Right lobe of liver (tissue), 6 donors: ENCODE results near the gene ACYP1. TPM values are rescaled to one million over a fixed set of nuclear protein-coding genes. Genes with fewer than 3 reads are reported as not detected.

Experiments
- ATAC-seq, 4 donors: fragments of 200-7000 bp; cut with Tn5 transposase; one replicate each; pipeline ENCODE4 v1.9.1; 2020; ENCODE audit warnings: mild to moderate bottlenecking in 4 of 4, moderate library complexity in 4 of 4
- DNase-seq, 3 donors: peaks; one replicate each; pipeline ENCODE4 v3.0.0-alpha.2; 2020
- H3K27ac ChIP-seq, 3 donors: fragments of 200-600 bp; one replicate each; pipeline ENCODE4 v1.8.0; 2022
- H3K27me3 ChIP-seq, 2 donors: fragments of 200-600 bp; one replicate each; pipeline ENCODE4 v1.8.0; 2022
- H3K36me3 ChIP-seq, 4 donors: fragments of 200-600 bp; sonication (generic) in 1 of 4; one replicate each; pipeline versions ENCODE4 v1.5.1 to v1.8.0; 2017 to 2022; ENCODE audit warnings: control low read depth in 1 of 4
- H3K4me1 ChIP-seq, 4 donors: fragments of 200-600 bp; sonication (generic) in 1 of 4; one replicate each; pipeline versions ENCODE4 v1.5.1 to v1.8.0; 2017 to 2022; ENCODE audit warnings: control low read depth in 1 of 4
- H3K4me3 ChIP-seq, 3 donors: fragments of 200-600 bp; one replicate each; pipeline ENCODE4 v1.8.0; 2022
- H3K9me3 ChIP-seq, 4 donors: fragments of 200-600 bp; sonication (generic) in 1 of 4; one replicate each; pipeline versions ENCODE4 v1.5.1 to v1.8.0; 2017 to 2022; ENCODE audit warnings: control low read depth in 1 of 4
- POLR2A ChIP-seq: fragments of 450-650 bp; IDR thresholded peaks from one replicate; pipeline ENCODE4 v1.6.1; 2017; ENCODE audit warnings: antibody characterized with exemption, mild to moderate bottlenecking
- WGBS: methylation state at CpG from one replicate; pipeline ENCODE4 v1.1.6; 2018; ENCODE audit warnings: low coverage, low lambda C conversion rate; ENCODE audit not compliant: insufficient coverage; ENCODE audit errors: missing lambda C conversion rate; 5-methylcytosine and 5-hydroxymethylcytosine counted together
- intact Hi-C, 2 donors: fragments of 100-400 bp; cut with DNase I; formaldehyde crosslinking; loops; one replicate each; pipeline versions ENCODE4 v1.11.2 to v1.14.1; 2022
- total RNA-seq, 6 experiments: library from RNA; depleted of rRNA in 2 of 6; stranded (reverse); fragments of >200 nt in 2 of 6; fragmentation: NEBNext Ultra II Directional in 3 of 6; extraction: Animal tissue kit (Norgen Biotek cat#: 25700) in 3 of 6; gene quantifications; one replicate each; pipeline versions ENCODE4 v1.1.0 to v1.2.4, GENCODE V29; 2016 to 2023
- TF ChIP-seq, protein P1 (sequence below), 4 donors: fragments of 200-600 bp in 3 of 4; fragments of 450-650 bp in 1 of 4; IDR thresholded peaks; one replicate each; pipeline versions ENCODE4 v1.5.1 to v1.8.0; 2016 to 2022; ENCODE audit warnings: antibody characterized with exemption in 4 of 4, mild to moderate bottlenecking in 2 of 4
- donor health status: DM: no; HTN: yes; CAD: no.
- donor health status: DM: no; HTN: no; CAD: no.
- donor health status: DM: no; HTN: no; CAD: no.
- donor health status: DM: no; HTN: yes; CAD: no.
- donor health status: DM: no; HTN: yes; CAD: no.

Gene ACYP1
- total RNA-seq, 6 experiments from 2014 or later: 1.7 to 6.6 (median 3.6) TPM

- ATAC-seq: no peak
- peaks cover 0 to 19% (median 6%) of the 10 kb centered on the region in 4 donors for H3K4me1 ChIP-seq
- DNase-seq: no peak
- H3K9me3 ChIP-seq: no peaks in the 10 kb centered on the region
- intact Hi-C loops: no loop called here
- WGBS: 70% methylated on average over 4 of the region's 8 CpGs
- H3K27ac ChIP-seq: no peak overlapping the region
- H3K27me3 ChIP-seq: no peaks in the 10 kb centered on the region
- H3K4me3 ChIP-seq: no peak overlapping the region
- H3K36me3 ChIP-seq: no peaks in the 10 kb centered on the region
- TF ChIP-seq POLR2A: no peak
- TF ChIP-seq, protein P1, sequence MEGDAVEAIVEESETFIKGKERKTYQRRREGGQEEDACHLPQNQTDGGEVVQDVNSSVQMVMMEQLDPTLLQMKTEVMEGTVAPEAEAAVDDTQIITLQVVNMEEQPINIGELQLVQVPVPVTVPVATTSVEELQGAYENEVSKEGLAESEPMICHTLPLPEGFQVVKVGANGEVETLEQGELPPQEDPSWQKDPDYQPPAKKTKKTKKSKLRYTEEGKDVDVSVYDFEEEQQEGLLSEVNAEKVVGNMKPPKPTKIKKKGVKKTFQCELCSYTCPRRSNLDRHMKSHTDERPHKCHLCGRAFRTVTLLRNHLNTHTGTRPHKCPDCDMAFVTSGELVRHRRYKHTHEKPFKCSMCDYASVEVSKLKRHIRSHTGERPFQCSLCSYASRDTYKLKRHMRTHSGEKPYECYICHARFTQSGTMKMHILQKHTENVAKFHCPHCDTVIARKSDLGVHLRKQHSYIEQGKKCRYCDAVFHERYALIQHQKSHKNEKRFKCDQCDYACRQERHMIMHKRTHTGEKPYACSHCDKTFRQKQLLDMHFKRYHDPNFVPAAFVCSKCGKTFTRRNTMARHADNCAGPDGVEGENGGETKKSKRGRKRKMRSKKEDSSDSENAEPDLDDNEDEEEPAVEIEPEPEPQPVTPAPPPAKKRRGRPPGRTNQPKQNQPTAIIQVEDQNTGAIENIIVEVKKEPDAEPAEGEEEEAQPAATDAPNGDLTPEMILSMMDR (IDR thresholded peaks at IDR 0.05): no peak
Observed at GRCh38 chr14:75044752-75045151, 19.1 kb downstream of the ACYP1 start.

DNA sequence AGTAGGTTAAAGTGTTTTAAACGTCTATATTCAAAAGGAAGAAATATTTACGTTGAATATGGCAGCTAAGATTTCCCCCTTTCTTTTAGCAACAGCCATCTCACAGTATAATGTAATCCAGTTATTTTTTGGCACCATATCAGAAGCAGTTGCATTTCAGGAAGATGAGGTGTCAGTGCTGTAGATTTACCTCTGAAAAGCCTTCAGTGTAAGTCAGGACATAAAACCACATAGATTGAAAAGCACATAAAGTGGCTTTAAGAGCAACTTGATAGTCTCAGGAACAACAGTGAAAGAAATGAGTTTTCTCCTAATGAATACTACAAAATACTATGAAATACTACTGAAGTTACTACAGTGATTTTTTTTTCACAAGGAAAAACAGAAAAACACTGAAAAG, 19.5 kb downstream of the ACYP1 start:
- TF ChIP-seq, protein P1 (IDR thresholded peaks at IDR 0.05): no peak
- no peak for TF ChIP-seq POLR2A
- H3K27me3 ChIP-seq: no peaks in the 10 kb centered on the region
- H3K4me3 ChIP-seq: no peak overlapping the region
- ATAC-seq: no peak
- WGBS: 19% methylated on average over 2 of the region's 2 CpGs
- H3K27ac ChIP-seq: no peak overlapping the region
- no peaks in the 10 kb centered on the region for H3K36me3 ChIP-seq
- no peaks in the 10 kb centered on the region for H3K9me3 ChIP-seq
- intact Hi-C loops: no loop called here
- DNase-seq: no peak
- peaks cover 0 to 19% (median 6%) of the 10 kb centered on the region in 4 donors for H3K4me1 ChIP-seq

- DNase-seq: no peak
- peak; percentile 56 to 71 (median 66) for ATAC-seq
- WGBS: 20% methylated on average over 6 of the region's 6 CpGs
- H3K36me3 ChIP-seq: peaks cover 0 to 6% (median under 1%) of the 10 kb centered on the region in 4 donors
- H3K9me3 ChIP-seq: no peaks in the 10 kb centered on the region
- H3K27me3 ChIP-seq: no peaks in the 10 kb centered on the region
- intact Hi-C loops: no loop called here
- H3K4me3 ChIP-seq: no peak overlapping the region
- TF ChIP-seq, protein P1 (IDR thresholded peaks at IDR 0.05): no peak
- peak; percentile 15 for TF ChIP-seq POLR2A
- H3K4me1 ChIP-seq: peaks cover 0 to 19% (median 6%) of the 10 kb centered on the region in 4 donors
- H3K27ac ChIP-seq: peak overlapping the region; percentile 60 to 82 (median 68)
Observed at GRCh38 chr14:75042035-75042434, 21.8 kb downstream of the ACYP1 start.

DNA sequence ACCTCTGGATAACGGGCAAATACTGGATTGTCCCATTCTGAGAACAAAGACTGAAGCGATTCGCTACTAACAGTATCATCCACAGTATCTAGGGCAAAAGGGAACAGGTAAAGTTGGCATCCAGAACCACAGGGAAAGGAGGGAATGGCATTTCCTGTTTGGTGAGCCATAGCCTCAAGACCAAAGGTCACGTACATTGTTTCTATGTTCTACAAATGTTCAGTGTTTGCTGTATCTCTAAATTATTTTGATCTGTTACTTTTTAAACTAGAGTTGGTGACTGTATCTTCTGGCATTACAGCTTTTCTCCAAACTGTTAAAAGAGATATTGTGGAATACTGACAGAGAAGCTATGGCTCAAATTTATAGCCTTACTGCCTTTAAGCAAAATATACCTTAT, 22.2 kb downstream of the ACYP1 start:
- Histone ChIP-seq H3K4me1 (peaks cover 0 to 19% (median 6%) of the 10 kb centered on the region in 4 donors), H3K36me3 (peaks cover 0 to 6% (median under 1%) of the 10 kb centered on the region in 4 donors), H3K4me3 (peak overlapping the region in 1 of 3 donors; percentile 8), H3K27ac (peak overlapping the region; percentile 60 to 82 (median 68)), H3K9me3 (no peaks in the 10 kb centered on the region), H3K27me3 (no peaks in the 10 kb centered on the region)
- DNase-seq: no peak
- no peak for TF ChIP-seq POLR2A
- TF ChIP-seq, protein P1 (IDR thresholded peaks at IDR 0.05): no peak
- ATAC-seq: peak; percentile 91 to 97 (median 96)
- 39% methylated on average over 4 of the region's 4 CpGs for WGBS
- intact Hi-C loops: no loop called here
